Measurements from ENCODE around the gene RASSF7. TPM values are rescaled to one million over a fixed set of nuclear protein-coding genes. Genes with fewer than 3 reads are reported as not detected.
A peak's percentile ranks its signal among the peaks of the same experiment; 100 is the strongest.

RASSF7 gene
- total and polyA plus RNA-seq, 2 of the 8 experiments (the other 6 are each of a cell fraction or from before 2014, with no cell fraction given) = 22.3 to 43.9 TPM

GRCh38 chr11:548700-549603 lies 11.8 kb upstream of the RASSF7 start:
- no peak overlapping the region for H2BK120ac ChIP-seq (replicated peaks; ENCODE audit: low read depth, low read length)
- no peaks in the 10 kb centered on the region for H3K79me2 ChIP-seq (ENCODE audit: control insufficient read depth in 1 of 2, insufficient read depth in 2 of 2, low read length in 2 of 2)
- H3K4me3 ChIP-seq (ENCODE audit: extremely low read depth in 1 of 4, insufficient read depth in 2 of 4, low read depth in 3 of 4, low read length in 4 of 4) = no peak overlapping the region
- H3K14ac ChIP-seq (ENCODE audit: insufficient read length) = no peak overlapping the region
- H3K4ac ChIP-seq (replicated peaks; ENCODE audit: insufficient read length, low read depth, low read length) = no peak overlapping the region
- no peaks in the 10 kb centered on the region for H3K9me3 ChIP-seq (ENCODE audit: insufficient read depth in 2 of 2, low read depth in 1 of 2, low read length in 1 of 2)
- no peak overlapping the region for H2BK5ac ChIP-seq (ENCODE audit: low read depth, low read length)
- no peak overlapping the region for H3K56ac ChIP-seq (replicated peaks; ENCODE audit: insufficient read length, low read depth, low read length)
- H2AFZ ChIP-seq (ENCODE audit: low read length) = no peak overlapping the region
- no peak overlapping the region; the same call in 1 of the 2 replicates for H4K8ac ChIP-seq (ENCODE audit: extremely low read depth, insufficient read depth, low read length)
- H4K91ac ChIP-seq (replicated peaks; ENCODE audit: insufficient read length, low read length) = no peak overlapping the region
- CTCF ChIA-PET (ENCODE audit: partially characterized antibody) = interaction anchor here (1.0 to 2.2 kb wide), 2 partner anchors 11 to 55 kb away, joined by 3 to 5 read pairs; no protein-coding TSS in a partner anchor
- H3K27ac ChIP-seq (ENCODE audit: low read depth, low read length) = no peak overlapping the region
- DNase-seq (ENCODE audit: low read depth in 1 of 2, low spot score in 2 of 2) = no peak
- H3K4me2 ChIP-seq (ENCODE audit: insufficient read depth in 1 of 2, low read depth in 2 of 2, low read length in 2 of 2) = no peak overlapping the region
- H4K5ac ChIP-seq (ENCODE audit: insufficient read length, low read depth, low read length) = no peak overlapping the region
- no peak for FAIRE-seq
- no peak overlapping the region for H2BK15ac ChIP-seq (ENCODE audit: low read length)
- POLR2A ChIA-PET (ENCODE audit: partially characterized antibody) = interaction anchor here (0.6 to 1.2 kb wide), 3 partner anchors 11 to 177 kb away, joined by 3 read pairs; no protein-coding TSS in a partner anchor
- 92% methylated on average over 32 of the region's 32 CpGs; no CpG with 5 or more reads in 1 of the 2 experiments for WGBS, 2 experiments (ENCODE audit: extremely low coverage in 1 of 2, insufficient coverage in 1 of 2, insufficient read length in 1 of 2, insufficient replicate concordance in 2 of 2, low coverage in 1 of 2, low lambda C conversion rate in 2 of 2, missing lambda C conversion rate in 1 of 2)
- no peaks in the 10 kb centered on the region for H3K36me3 ChIP-seq (ENCODE audit: control insufficient read depth in 2 of 4, insufficient read depth in 4 of 4, low read length in 3 of 4)
- no peaks in the 10 kb centered on the region for H3K23me2 ChIP-seq (ENCODE audit: low read depth, low read length)
- no peak overlapping the region for H3K18ac ChIP-seq (ENCODE audit: extremely low read depth, low read length)
- H3K27me3 ChIP-seq (replicated peaks in 1 of 4; ENCODE audit: control insufficient read depth in 3 of 4, extremely low read depth in 1 of 4, insufficient read depth in 3 of 4, low read length in 3 of 4) = no peaks in the 10 kb centered on the region
- H2AK5ac ChIP-seq (ENCODE audit: low read depth, low read length) = no peak overlapping the region
- H3K4me1 ChIP-seq (replicated peaks in 1 of 4; ENCODE audit: control insufficient read depth in 3 of 4, insufficient read depth in 4 of 4, low read length in 3 of 4) = no peaks in the 10 kb centered on the region; a peak in 2 of 7 replicates
- no peaks in the 10 kb centered on the region for H3K79me1 ChIP-seq (ENCODE audit: low read depth, low read length)
- no peaks in the 10 kb centered on the region for H4K20me1 ChIP-seq (replicated peaks in 1 of 2; ENCODE audit: control insufficient read depth in 1 of 2, insufficient read depth in 2 of 2, low read length in 2 of 2)
- H2BK20ac ChIP-seq (ENCODE audit: low read length) = no peak overlapping the region
- no peak overlapping the region for H3K9ac ChIP-seq (replicated peaks in 1 of 4; ENCODE audit: extremely low read depth in 1 of 4, low read depth in 3 of 4, low read length in 3 of 4)
- H2BK12ac ChIP-seq (ENCODE audit: low read depth, low read length) = 0 out of 2 replicates have a peak overlapping the region, but pooled peaks have one; percentile 39
- H3K23ac ChIP-seq (ENCODE audit: insufficient read length) = no peak overlapping the region
- TF ChIP-seq, protein P1, sequence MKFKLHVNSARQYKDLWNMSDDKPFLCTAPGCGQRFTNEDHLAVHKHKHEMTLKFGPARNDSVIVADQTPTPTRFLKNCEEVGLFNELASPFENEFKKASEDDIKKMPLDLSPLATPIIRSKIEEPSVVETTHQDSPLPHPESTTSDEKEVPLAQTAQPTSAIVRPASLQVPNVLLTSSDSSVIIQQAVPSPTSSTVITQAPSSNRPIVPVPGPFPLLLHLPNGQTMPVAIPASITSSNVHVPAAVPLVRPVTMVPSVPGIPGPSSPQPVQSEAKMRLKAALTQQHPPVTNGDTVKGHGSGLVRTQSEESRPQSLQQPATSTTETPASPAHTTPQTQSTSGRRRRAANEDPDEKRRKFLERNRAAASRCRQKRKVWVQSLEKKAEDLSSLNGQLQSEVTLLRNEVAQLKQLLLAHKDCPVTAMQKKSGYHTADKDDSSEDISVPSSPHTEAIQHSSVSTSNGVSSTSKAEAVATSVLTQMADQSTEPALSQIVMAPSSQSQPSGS (IDR thresholded peaks at IDR 0.05; ENCODE audit: low read length) = no peak
- TF ChIP-seq RFX5 (IDR thresholded peaks at IDR 0.05; ENCODE audit: borderline replicate concordance, low read depth, low read length) (no peak), HDAC6 (IDR thresholded peaks at IDR 0.05; ENCODE audit: low read depth, low read length) (no peak), TBP (IDR thresholded peaks at IDR 0.05; ENCODE audit: low read depth, low read length) (no peak), CHD2 (IDR thresholded peaks at IDR 0.05; ENCODE audit: low read length) (no peak), RXRA (IDR thresholded peaks at IDR 0.05; ENCODE audit: insufficient read depth, low read depth, low read length) (no peak), CEBPB (IDR thresholded peaks at IDR 0.05; ENCODE audit: low read depth, low read length) (no peak), CHD1 (IDR thresholded peaks at IDR 0.05; ENCODE audit: low read depth, low read length) (no peak), HDAC2 (IDR thresholded peaks at IDR 0.05; ENCODE audit: borderline replicate concordance in 1 of 2, low read depth in 2 of 2, low read length in 2 of 2) (no peak), SP4 (IDR thresholded peaks at IDR 0.05; ENCODE audit: low read length) (no peak), JUN (IDR thresholded peaks at IDR 0.05; ENCODE audit: low read depth, low read length) (no peak)
